ENCODE results near the gene FEN1. TPM values are rescaled to one million over a fixed set of nuclear protein-coding genes. Genes with fewer than 3 reads are reported as not detected.

The FEN1 gene
- total and polyA plus RNA-seq, 2 of the 13 experiments (the other 11 are each of a cell fraction or from before 2014, with no cell fraction given) = 12.4 to 102 TPM

GRCh38 chr11:61769169-61769920, 23.4 kb upstream of the FEN1 start:
- peaks cover 2 to 4% of the 10 kb centered on the region in 2 experiments; a peak in 1 of 5 replicates for H3K36me3 ChIP-seq (replicated peaks in 1 of 2; ENCODE audit: control insufficient read depth in 1 of 2, insufficient read depth in 2 of 2, low read length in 2 of 2)
- ATAC-seq (peak; percentile 90), FAIRE-seq (peak; percentile 60), DNase-seq (ENCODE audit: low spot score) (peak; percentile 90)
- 12% methylated on average over 6 of the region's 33 CpGs for WGBS (ENCODE audit: low lambda C conversion rate)
- no peaks in the 10 kb centered on the region for H4K20me1 ChIP-seq (ENCODE audit: insufficient read depth, low read length)
- H3K4me1 ChIP-seq (ENCODE audit: insufficient read depth, low read length) = peaks cover 81% of the 10 kb centered on the region
- H3K27ac ChIP-seq (ENCODE audit: extremely low read length, insufficient read depth, low read length) = peak overlapping the region; percentile 91
- no peaks in the 10 kb centered on the region for H3K9me3 ChIP-seq (ENCODE audit: low read length)
- no peak overlapping the region for H2AFZ ChIP-seq (ENCODE audit: low read length)
- H3K9ac ChIP-seq (ENCODE audit: insufficient read depth, low read depth, low read length) = peak overlapping the region; percentile 76
- no peaks in the 10 kb centered on the region; a peak in 1 of 5 replicates for H3K27me3 ChIP-seq (ENCODE audit: control insufficient read depth in 1 of 2, insufficient read depth in 2 of 2, low read length in 2 of 2)
- H3K79me2 ChIP-seq (ENCODE audit: insufficient read depth, low read length) = no peaks in the 10 kb centered on the region
- peak overlapping the region; percentile 91 for H3K4me2 ChIP-seq (ENCODE audit: low read depth, low read length)
- ChIA-PET CTCF (ENCODE audit: low intra/inter-chr PET ratio, low total read pairs) (interaction anchor here (1.1 to 2.7 kb wide), 4 partner anchors 13 to 21 kb away, joined by 3 to 47 read pairs (median 16); partner anchors contain the start of gene MYRF), POLR2A (interaction anchor here (0.7 to 5.5 kb wide), 14 partner anchors 10 to 198 kb away, joined by 3 to 92 read pairs (median 6); partner anchors contain the start of genes FEN1, MYRF and TMEM258)
- in situ Hi-C loops (cut with HindIII; ENCODE audit: extremely low pct_ligation_motif_present, low pct_unique_long_range_greater_than_20kb) = no loop called here
- BruUV-seq (replicated peaks) = no TSS peak
- intact Hi-C loops (cut with micrococcal nuclease; ENCODE audit: unreplicated experiment) = loop anchor here (2.0 kb wide), 1 partner anchor 21 kb away; no protein-coding TSS in a partner anchor
- peak overlapping the region; percentile 46 to 66 (median 56); a peak in 5 of 6 replicates for H3K4me3 ChIP-seq (replicated peaks in 1 of 3; ENCODE audit: insufficient read depth in 1 of 3, low read depth in 2 of 3, low read length in 3 of 3)
- TF ChIP-seq ZNF275 (CRISPR knock-in tag; IDR thresholded peaks at IDR 0.05; ENCODE audit: borderline replicate concordance) (no peak; the same call in 1 of the 2 replicates), IKZF5 (CRISPR knock-in tag; IDR thresholded peaks at IDR 0.05) (peak; percentile 84; the same call in 1 of the 2 replicates), SNAPC2 (CRISPR knock-in tag; IDR thresholded peaks at IDR 0.05) (no peak), HCFC1 (IDR thresholded peaks at IDR 0.05; ENCODE audit: low read depth, low read length) (no peak), POGK (CRISPR knock-in tag; conservative IDR thresholded peaks at IDR 0.05) (peak; percentile 59; the same call in 1 of the 2 replicates), ZBTB20 (CRISPR knock-in tag; IDR thresholded peaks at IDR 0.05; ENCODE audit: borderline replicate concordance, low read depth) (no peak), ZNF263 (CRISPR knock-in tag; IDR thresholded peaks at IDR 0.05) (no peak), ZNF274 (CRISPR knock-in tag; IDR thresholded peaks at IDR 0.05) (0 out of 2 replicates have a peak, but pooled peaks have one; percentile 53), MZF1 (CRISPR knock-in tag; IDR thresholded peaks at IDR 0.05; ENCODE audit: borderline replicate concordance) (no peak), ARHGAP35 (CRISPR knock-in tag; IDR thresholded peaks at IDR 0.05; ENCODE audit: borderline replicate concordance) (no peak; the same call in 1 of the 2 replicates), ZNF430 (CRISPR knock-in tag; IDR thresholded peaks at IDR 0.05) (no peak)
- TF ChIP-seq, protein P1, sequence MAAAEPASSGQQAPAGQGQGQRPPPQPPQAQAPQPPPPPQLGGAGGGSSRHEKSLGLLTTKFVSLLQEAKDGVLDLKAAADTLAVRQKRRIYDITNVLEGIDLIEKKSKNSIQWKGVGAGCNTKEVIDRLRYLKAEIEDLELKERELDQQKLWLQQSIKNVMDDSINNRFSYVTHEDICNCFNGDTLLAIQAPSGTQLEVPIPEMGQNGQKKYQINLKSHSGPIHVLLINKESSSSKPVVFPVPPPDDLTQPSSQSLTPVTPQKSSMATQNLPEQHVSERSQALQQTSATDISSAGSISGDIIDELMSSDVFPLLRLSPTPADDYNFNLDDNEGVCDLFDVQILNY (CRISPR knock-in tag; conservative IDR thresholded peaks at IDR 0.05) = no peak
- TF ChIP-seq, protein P2, sequence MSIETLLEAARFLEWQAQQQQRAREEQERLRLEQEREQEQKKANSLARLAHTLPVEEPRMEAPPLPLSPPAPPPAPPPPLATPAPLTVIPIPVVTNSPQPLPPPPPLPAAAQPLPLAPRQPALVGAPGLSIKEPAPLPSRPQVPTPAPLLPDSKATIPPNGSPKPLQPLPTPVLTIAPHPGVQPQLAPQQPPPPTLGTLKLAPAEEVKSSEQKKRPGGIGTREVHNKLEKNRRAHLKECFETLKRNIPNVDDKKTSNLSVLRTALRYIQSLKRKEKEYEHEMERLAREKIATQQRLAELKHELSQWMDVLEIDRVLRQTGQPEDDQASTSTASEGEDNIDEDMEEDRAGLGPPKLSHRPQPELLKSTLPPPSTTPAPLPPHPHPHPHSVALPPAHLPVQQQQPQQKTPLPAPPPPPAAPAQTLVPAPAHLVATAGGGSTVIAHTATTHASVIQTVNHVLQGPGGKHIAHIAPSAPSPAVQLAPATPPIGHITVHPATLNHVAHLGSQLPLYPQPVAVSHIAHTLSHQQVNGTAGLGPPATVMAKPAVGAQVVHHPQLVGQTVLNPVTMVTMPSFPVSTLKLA (IDR thresholded peaks at IDR 0.05) = no peak
